LNCaP clone FGC (cell line): Measurements from ENCODE around the gene UNC50.

Source experiments
- DNase-seq: peaks from one replicate; pipeline ENCODE4 v3.0.0-alpha.2; 2011; ENCODE audit warnings: low read depth
- H3K4me3 ChIP-seq: 2 replicates; pipeline ENCODE4 v1.5.1; 2011; ENCODE audit warnings: mild to moderate bottlenecking, low read depth, low read length, control low read depth
- TF ChIP-seq, protein P1 (sequence below): IDR thresholded peaks from 2 replicates; pipeline ENCODE4 v1.5.1; 2012; ENCODE audit warnings: mild to moderate bottlenecking; ENCODE audit not compliant: control insufficient read depth, insufficient read depth; ENCODE audit errors: extremely low read depth

UNC50 gene

GRCh38 chr2:98598781-98599428 lies 9.5 kb upstream of the UNC50 start:
- TF ChIP-seq, protein P1, sequence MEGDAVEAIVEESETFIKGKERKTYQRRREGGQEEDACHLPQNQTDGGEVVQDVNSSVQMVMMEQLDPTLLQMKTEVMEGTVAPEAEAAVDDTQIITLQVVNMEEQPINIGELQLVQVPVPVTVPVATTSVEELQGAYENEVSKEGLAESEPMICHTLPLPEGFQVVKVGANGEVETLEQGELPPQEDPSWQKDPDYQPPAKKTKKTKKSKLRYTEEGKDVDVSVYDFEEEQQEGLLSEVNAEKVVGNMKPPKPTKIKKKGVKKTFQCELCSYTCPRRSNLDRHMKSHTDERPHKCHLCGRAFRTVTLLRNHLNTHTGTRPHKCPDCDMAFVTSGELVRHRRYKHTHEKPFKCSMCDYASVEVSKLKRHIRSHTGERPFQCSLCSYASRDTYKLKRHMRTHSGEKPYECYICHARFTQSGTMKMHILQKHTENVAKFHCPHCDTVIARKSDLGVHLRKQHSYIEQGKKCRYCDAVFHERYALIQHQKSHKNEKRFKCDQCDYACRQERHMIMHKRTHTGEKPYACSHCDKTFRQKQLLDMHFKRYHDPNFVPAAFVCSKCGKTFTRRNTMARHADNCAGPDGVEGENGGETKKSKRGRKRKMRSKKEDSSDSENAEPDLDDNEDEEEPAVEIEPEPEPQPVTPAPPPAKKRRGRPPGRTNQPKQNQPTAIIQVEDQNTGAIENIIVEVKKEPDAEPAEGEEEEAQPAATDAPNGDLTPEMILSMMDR: no peak
- no peak overlapping the region for H3K4me3 ChIP-seq
- no peak for DNase-seq

- H3K4me3 ChIP-seq: no peak overlapping the region
- DNase-seq: no peak
- TF ChIP-seq, protein P1: peak; percentile 74
These were observed 6.8 kb upstream of the UNC50 start for GRCh38 chr2:98601532-98602132.

- DNase-seq: no peak
- TF ChIP-seq, protein P1: no peak
- H3K4me3 ChIP-seq: no peak overlapping the region
These were observed 3.8 kb upstream of the UNC50 start for GRCh38 chr2:98604547-98604946.

- TF ChIP-seq, protein P1: no peak
- DNase-seq: no peak
- H3K4me3 ChIP-seq: no peak overlapping the region
These were observed 3.3 kb upstream of the UNC50 start for GRCh38 chr2:98605076-98605475.

DNA sequence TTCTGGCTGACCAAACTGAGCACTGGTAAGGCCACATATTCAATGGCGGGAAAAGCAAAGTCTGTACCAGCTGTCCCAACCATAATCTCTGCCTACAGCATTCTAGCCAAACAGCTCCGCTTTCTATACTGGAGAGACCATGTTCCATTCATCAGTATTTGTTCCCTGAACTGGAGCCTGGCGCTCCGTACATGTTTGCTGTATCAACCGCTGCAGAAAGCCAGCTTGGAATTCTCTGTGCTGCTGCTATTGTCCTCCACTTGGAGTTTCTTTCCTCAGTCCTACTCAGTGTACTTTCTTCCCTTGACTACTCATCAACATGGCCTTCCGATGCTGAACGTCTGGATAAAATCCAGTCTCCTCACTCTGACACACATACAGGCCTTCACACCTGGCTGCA lies 2.0 kb upstream of the UNC50 start:
- DNase-seq: no peak
- no peak overlapping the region for H3K4me3 ChIP-seq
- TF ChIP-seq, protein P1: no peak

DNA sequence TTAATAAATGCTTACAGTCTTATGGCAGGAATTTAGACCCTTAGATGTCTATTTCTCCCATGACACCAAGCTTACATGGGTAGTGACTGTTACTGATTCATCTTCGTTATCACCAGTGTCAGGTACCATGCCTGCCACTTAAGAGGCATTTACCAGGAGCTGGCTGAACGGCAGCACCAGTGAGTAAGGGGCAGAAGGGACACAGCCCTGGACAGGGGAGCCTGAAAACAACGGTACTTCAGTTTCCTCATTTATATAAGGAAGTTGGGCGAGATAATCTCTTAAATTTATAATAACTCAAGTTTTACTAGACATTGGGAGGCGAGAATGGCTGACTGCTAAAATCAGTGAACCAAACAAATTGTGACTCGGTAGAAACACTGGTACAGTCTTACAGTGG lies 1.3 kb upstream of the UNC50 start:
- DNase-seq: no peak
- TF ChIP-seq, protein P1: no peak
- H3K4me3 ChIP-seq: peak overlapping the region; percentile 93

GRCh38 chr2:98607741-98608115 lies 661 bp upstream of the UNC50 start:
- no peak for DNase-seq
- TF ChIP-seq, protein P1: no peak

More at GRCh38 chr2:98607741-98608115, 661 bp upstream of the UNC50 start:
- H3K4me3 ChIP-seq: peak overlapping the region; percentile 93
